CD14-positive monocyte (primary cell): ENCODE measurements around the gene MST1R. TPM values are rescaled to one million over a fixed set of nuclear protein-coding genes. Genes with fewer than 3 reads are reported as not detected.

ENCODE experiments used
- DNase-seq, 3 donors: peaks; one replicate each; pipeline ENCODE4 v3.0.0-alpha.2; 2011 to 2022
- H2AFZ ChIP-seq: 2 replicates; pipeline ENCODE4 v1.6.0; 2012; ENCODE audit warnings: mild to moderate bottlenecking, low read depth, low read length, inconsistent platforms; ENCODE audit not compliant: insufficient read depth, poor library complexity, severe bottlenecking
- H3K27ac ChIP-seq, 2 donors: 1 replicate in 1 of 2; 2 replicates in 1 of 2; pipeline ENCODE4 v1.5.1; 2012 to 2013; ENCODE audit warnings: low read length in 2 of 2, control low read depth in 1 of 2, inconsistent platforms in 1 of 2, low read depth in 1 of 2, mild to moderate bottlenecking in 1 of 2
- H3K27me3 ChIP-seq, 2 donors: one replicate each; pipeline versions ENCODE4 v1.6.0 to v1.6.1; 2011 to 2013; ENCODE audit warnings: low read length in 2 of 2; ENCODE audit not compliant: control insufficient read depth in 2 of 2, insufficient read depth in 2 of 2
- H3K36me3 ChIP-seq, 2 donors: replicated peaks in 1 of 2; 1 replicate in 1 of 2; 2 replicates in 1 of 2; pipeline versions ENCODE4 v1.5.1 to v1.6.1; 2012 to 2013; ENCODE audit warnings: low read length in 2 of 2, control low read depth in 1 of 2, inconsistent platforms in 1 of 2, mild to moderate bottlenecking in 1 of 2; ENCODE audit not compliant: insufficient read depth in 2 of 2, control insufficient read depth in 1 of 2
- H3K4me1 ChIP-seq, 2 donors: 1 replicate in 1 of 2; 2 replicates in 1 of 2; pipeline versions ENCODE4 v1.5.1 to v1.6.1; 2012 to 2013; ENCODE audit warnings: low read length in 2 of 2, control low read depth in 1 of 2, inconsistent platforms in 1 of 2, mild to moderate bottlenecking in 1 of 2, moderate library complexity in 1 of 2; ENCODE audit not compliant: insufficient read depth in 2 of 2, control insufficient read depth in 1 of 2
- H3K4me2 ChIP-seq: replicated peaks from 2 replicates; pipeline ENCODE3; 2012; ENCODE audit warnings: low read length, moderate library complexity, mild to moderate bottlenecking; ENCODE audit not compliant: poor library complexity, severe bottlenecking; ENCODE audit errors: extremely low read depth
- H3K4me3 ChIP-seq, 3 experiments: fragments of 200-600 bp in 1 of 3; sonication (generic) in 1 of 3; replicated peaks in 1 of 3; 1 replicate in 2 of 3; 2 replicates in 1 of 3; pipeline ENCODE4 v1.5.1; 2011 to 2013; ENCODE audit warnings: low read length in 3 of 3, mild to moderate bottlenecking in 3 of 3, control low read depth in 2 of 3, low read depth in 2 of 3, inconsistent platforms in 1 of 3, moderate library complexity in 1 of 3
- H3K79me2 ChIP-seq: 2 replicates; pipeline ENCODE4 v1.6.0; 2012; ENCODE audit warnings: mild to moderate bottlenecking, control low read depth, inconsistent platforms, low read length, moderate library complexity; ENCODE audit not compliant: insufficient read depth
- H3K9ac ChIP-seq: 2 replicates; pipeline ENCODE4 v1.6.0; 2017; ENCODE audit warnings: low read length, mild to moderate bottlenecking; ENCODE audit not compliant: insufficient read depth, poor library complexity, severe bottlenecking
- H3K9me3 ChIP-seq, 2 donors: replicated peaks in 1 of 2; 1 replicate in 1 of 2; 2 replicates in 1 of 2; pipeline versions ENCODE4 v1.5.1 to v1.6.1; 2012 to 2013; ENCODE audit warnings: low read length in 2 of 2, control low read depth in 1 of 2; ENCODE audit not compliant: control insufficient read depth in 1 of 2, insufficient read depth in 1 of 2
- H4K20me1 ChIP-seq: 2 replicates; pipeline ENCODE4 v1.6.0; 2012; ENCODE audit warnings: mild to moderate bottlenecking, low read length, control low read depth, moderate library complexity; ENCODE audit not compliant: insufficient read depth
- H3K27ac Mint-ChIP-seq, 7 donors: one replicate each; pipeline ENCODE4 v1.8.0; 2020; ENCODE audit warnings: mild to moderate bottlenecking in 7 of 7, mixed read lengths in 7 of 7, moderate library complexity in 6 of 7, inconsistent platforms in 2 of 7
- H3K27me3 Mint-ChIP-seq, 3 donors: one replicate each; pipeline ENCODE4 v1.8.0; 2021 to 2022; ENCODE audit warnings: low read depth in 3 of 3, mild to moderate bottlenecking in 3 of 3, mixed read lengths in 3 of 3, moderate library complexity in 3 of 3, inconsistent platforms in 1 of 3
- H3K36me3 Mint-ChIP-seq, 2 donors: one replicate each; pipeline ENCODE4 v1.8.0; 2020; ENCODE audit warnings: mixed read lengths in 2 of 2, inconsistent platforms in 1 of 2, mild to moderate bottlenecking in 1 of 2
- H3K4me1 Mint-ChIP-seq: one replicate; pipeline ENCODE4 v1.8.0; 2020; ENCODE audit warnings: mild to moderate bottlenecking, mixed read lengths
- H3K4me3 Mint-ChIP-seq, 2 donors: one replicate each; pipeline ENCODE4 v1.8.0; 2020; ENCODE audit warnings: mild to moderate bottlenecking in 2 of 2, mixed read lengths in 2 of 2, moderate library complexity in 1 of 2
- H3K9me3 Mint-ChIP-seq, 7 donors: one replicate each; pipeline ENCODE4 v1.8.0; 2020 to 2022; ENCODE audit warnings: mixed read lengths in 7 of 7, mild to moderate bottlenecking in 6 of 7, moderate library complexity in 6 of 7, inconsistent platforms in 2 of 7
- CTCF ChIP-seq: fragments of 200-600 bp; IDR thresholded peaks from one replicate; pipeline ENCODE4 v1.8.0; 2022; ENCODE audit warnings: antibody characterized with exemption, mild to moderate bottlenecking
- WGBS: methylation state at CpG from one replicate; pipeline ENCODE4 v1.1.5; 2013; ENCODE audit warnings: missing lambda C conversion rate; ENCODE audit not compliant: insufficient coverage; 5-methylcytosine and 5-hydroxymethylcytosine counted together
- intact Hi-C, 2 donors: fragments of 100-400 bp; cut with micrococcal nuclease; formaldehyde crosslinking; loops; one replicate each; pipeline versions ENCODE4 v1.15.0 to v1.15.1; 2023
- polyA plus RNA-seq, 3 donors: library from polyadenylated mRNA; depleted of rRNA in 1 of 3; unstranded in 2 of 3; stranded (reverse) in 1 of 3; fragments of 300-500 nt in 2 of 3; fragments of >200 nt in 1 of 3; fragmentation: Illumina TruSeq in 2 of 3; gene quantifications; 1 replicate in 2 of 3; 2 replicates in 1 of 3; pipeline ENCODE4 v1.2.3, GENCODE V29; 2012 to 2021

Gene MST1R
- polyA plus RNA-seq, 3 donors: 0.25 TPM; not detected in 2

GRCh38 chr3:49895791-49896190, 7.9 kb downstream of the MST1R start:
- no peak for TF ChIP-seq CTCF
- WGBS: 96% methylated on average over 9 of the region's 9 CpGs
- no peak for DNase-seq
- no peaks in the 10 kb centered on the region for H3K9me3 Mint-ChIP-seq
- no peak overlapping the region for H3K9ac ChIP-seq
- no peak overlapping the region for H3K27ac Mint-ChIP-seq
- no peak overlapping the region for H3K4me3 ChIP-seq
- no peak overlapping the region for H2AFZ ChIP-seq
- intact Hi-C loops: no loop called here
- H3K9me3 ChIP-seq: no peaks in the 10 kb centered on the region
- H3K4me1 ChIP-seq: no peaks in the 10 kb centered on the region
- H3K4me3 Mint-ChIP-seq: no peak overlapping the region
- H3K4me1 Mint-ChIP-seq: no peaks in the 10 kb centered on the region
- no peak overlapping the region for H3K27ac ChIP-seq
- H3K27me3 Mint-ChIP-seq: peaks cover 2 to 5% (median 3%) of the 10 kb centered on the region in 3 donors
- H3K36me3 Mint-ChIP-seq: no peaks in the 10 kb centered on the region
- no peaks in the 10 kb centered on the region for H4K20me1 ChIP-seq
- no peaks in the 10 kb centered on the region for H3K27me3 ChIP-seq
- H3K79me2 ChIP-seq: no peaks in the 10 kb centered on the region
- no peak overlapping the region for H3K4me2 ChIP-seq
- H3K36me3 ChIP-seq: no peaks in the 10 kb centered on the region

- Histone ChIP-seq H3K27me3 (no peaks in the 10 kb centered on the region), H3K27ac (no peak overlapping the region), H3K79me2 (no peaks in the 10 kb centered on the region), H3K4me3 (no peak overlapping the region), H3K4me2 (no peak overlapping the region), H3K36me3 (no peaks in the 10 kb centered on the region), H2AFZ (no peak overlapping the region), H3K9me3 (no peaks in the 10 kb centered on the region), H3K9ac (no peak overlapping the region), H4K20me1 (no peaks in the 10 kb centered on the region), H3K4me1 (no peaks in the 10 kb centered on the region)
- Mint-ChIP-seq H3K27me3 (peaks cover 0 to 2% (median 1%) of the 10 kb centered on the region in 3 donors), H3K4me3 (no peak overlapping the region), H3K36me3 (no peaks in the 10 kb centered on the region), H3K9me3 (peaks cover 0 to 2% (median 0%) of the 10 kb centered on the region in 7 donors), H3K27ac (no peak overlapping the region), H3K4me1 (no peaks in the 10 kb centered on the region)
- intact Hi-C loops: no loop called here
- no peak for DNase-seq
- no peak for TF ChIP-seq CTCF
- WGBS: 93% methylated on average over 6 of the region's 10 CpGs
Measured at GRCh38 chr3:49889296-49889695, 14.4 kb downstream of the MST1R start.
